ENCODE data around the gene HKDC1.

Gene HKDC1

DNA sequence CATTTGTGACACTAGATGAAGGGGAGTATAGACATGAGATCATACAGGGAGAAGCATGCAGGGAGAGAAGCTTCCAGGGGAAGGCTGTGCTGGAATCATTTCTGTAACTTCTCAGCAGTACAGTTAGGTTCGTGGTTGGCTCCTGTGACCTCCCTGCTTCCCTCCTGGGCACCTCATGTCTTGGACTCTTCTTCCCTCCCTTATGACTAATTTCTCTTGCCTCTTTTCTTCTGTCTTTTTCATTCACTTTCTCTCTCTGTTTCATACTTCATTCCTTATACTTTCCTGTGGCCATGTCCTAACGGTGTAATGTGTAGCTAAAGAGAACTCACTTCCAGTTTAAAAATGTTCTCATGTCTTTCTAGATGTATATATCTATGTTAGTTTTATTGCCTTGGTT, 19.1 kb upstream of the HKDC1 start:
- POLR2A ChIA-PET, result interaction anchor here (0.6 kb wide), 1 partner anchor 11 kb away, joined by 3 read pairs; no protein-coding TSS in a partner anchor
- CTCF ChIA-PET, result interaction anchor here (1.1 kb wide), 1 partner anchor 9 kb away, joined by 3 read pairs; no protein-coding TSS in a partner anchor
- TF ChIP-seq, protein P1, sequence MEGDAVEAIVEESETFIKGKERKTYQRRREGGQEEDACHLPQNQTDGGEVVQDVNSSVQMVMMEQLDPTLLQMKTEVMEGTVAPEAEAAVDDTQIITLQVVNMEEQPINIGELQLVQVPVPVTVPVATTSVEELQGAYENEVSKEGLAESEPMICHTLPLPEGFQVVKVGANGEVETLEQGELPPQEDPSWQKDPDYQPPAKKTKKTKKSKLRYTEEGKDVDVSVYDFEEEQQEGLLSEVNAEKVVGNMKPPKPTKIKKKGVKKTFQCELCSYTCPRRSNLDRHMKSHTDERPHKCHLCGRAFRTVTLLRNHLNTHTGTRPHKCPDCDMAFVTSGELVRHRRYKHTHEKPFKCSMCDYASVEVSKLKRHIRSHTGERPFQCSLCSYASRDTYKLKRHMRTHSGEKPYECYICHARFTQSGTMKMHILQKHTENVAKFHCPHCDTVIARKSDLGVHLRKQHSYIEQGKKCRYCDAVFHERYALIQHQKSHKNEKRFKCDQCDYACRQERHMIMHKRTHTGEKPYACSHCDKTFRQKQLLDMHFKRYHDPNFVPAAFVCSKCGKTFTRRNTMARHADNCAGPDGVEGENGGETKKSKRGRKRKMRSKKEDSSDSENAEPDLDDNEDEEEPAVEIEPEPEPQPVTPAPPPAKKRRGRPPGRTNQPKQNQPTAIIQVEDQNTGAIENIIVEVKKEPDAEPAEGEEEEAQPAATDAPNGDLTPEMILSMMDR (IDR thresholded peaks at IDR 0.05; ENCODE audit: insufficient read depth, low read length, missing control alignments), result no peak
- no peak overlapping the region for H3K4me3 ChIP-seq (ENCODE audit: low read depth, low read length)
- no peak for DNase-seq (ENCODE audit: low read depth, low spot score)

DNA sequence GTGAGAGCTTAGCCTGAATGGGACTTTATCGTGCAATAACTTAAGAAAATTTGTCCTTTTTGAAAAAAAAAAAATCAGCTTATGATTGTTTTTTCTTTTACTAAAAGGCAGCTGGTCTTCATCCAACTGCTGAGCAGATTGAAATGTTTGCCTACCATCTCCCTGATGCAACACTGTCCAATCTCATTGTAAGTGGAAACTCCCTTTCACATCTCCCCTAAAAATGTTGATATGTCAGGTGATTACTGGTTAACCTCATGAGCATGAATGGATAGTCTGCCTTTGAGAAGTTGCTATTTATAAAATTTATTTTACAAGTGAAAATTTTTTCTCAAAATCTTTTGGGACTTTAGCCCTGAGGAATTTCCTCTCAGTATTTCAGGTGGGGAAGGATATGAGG, 17.8 kb upstream of the HKDC1 start:
- no peak for DNase-seq (ENCODE audit: low read depth, low spot score)
- ChIA-PET CTCF (interaction anchor here (0.8 to 0.9 kb wide), 2 partner anchors 14 to 188 kb away, joined by 3 read pairs; no protein-coding TSS in a partner anchor), POLR2A (no interaction called here)

DNA sequence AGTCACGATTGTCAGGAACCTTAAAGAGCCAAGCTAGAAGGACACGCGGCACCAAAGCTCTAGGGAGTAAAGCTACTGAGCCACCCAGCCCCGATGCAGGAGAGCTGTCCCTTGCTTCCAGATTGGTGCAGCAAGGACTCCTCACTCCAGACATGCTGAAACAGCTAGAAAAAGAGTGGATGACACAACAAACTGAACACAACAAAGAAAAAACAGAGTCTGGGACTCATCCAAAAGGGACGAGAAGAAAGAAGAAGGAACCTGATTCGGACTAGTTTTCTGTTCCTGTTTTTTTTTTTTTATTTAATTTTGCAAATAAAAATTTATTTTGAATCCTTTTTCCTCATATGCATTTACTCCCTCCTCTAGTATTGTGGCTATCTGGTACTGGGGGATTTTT, 11.4 kb upstream of the HKDC1 start:
- ChIA-PET POLR2A (no interaction called here), CTCF (no interaction called here)
- TF ChIP-seq, protein P1 (IDR thresholded peaks at IDR 0.05; ENCODE audit: insufficient read depth, low read length, missing control alignments), result no peak
- no peak overlapping the region for H3K4me3 ChIP-seq (ENCODE audit: low read depth, low read length)
- no peak for DNase-seq (ENCODE audit: low read depth, low spot score)

More for the DNA sequence above, 17.8 kb upstream of the HKDC1 start:
- no peak overlapping the region for H3K4me3 ChIP-seq (ENCODE audit: low read depth, low read length)
- TF ChIP-seq, protein P1 (IDR thresholded peaks at IDR 0.05; ENCODE audit: insufficient read depth, low read length, missing control alignments), result no peak

DNA sequence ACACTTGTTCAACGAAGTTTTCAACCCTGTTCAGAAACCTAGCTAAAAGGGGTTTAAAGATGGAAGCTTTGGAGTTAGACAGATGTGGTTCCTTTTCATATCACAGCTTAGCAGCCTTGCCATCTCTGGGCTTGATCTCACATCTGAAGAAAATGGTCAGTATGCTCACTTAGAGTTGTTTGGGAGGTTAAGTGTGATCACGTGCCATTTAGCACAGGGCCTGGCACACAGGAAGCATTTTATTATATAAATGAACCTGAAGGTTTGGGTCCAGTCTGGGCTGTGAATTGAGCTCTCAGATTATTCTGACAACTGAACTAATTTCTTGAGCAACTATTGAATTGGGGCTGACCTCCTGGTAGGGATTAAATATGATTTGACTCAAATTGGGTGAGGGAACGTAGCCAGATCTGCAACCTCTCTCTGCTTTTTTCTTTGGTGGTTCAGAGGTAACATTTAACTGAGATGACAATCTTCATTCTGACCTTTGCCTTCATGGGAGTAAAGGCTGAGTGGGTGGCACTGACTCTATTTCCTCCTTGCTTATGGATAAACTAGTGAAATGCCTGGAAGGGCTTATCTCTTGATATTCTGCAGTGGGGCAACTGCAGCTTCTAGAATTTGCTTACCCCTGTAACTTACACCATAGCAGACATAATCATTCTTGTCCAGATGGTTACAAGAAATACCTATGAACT, 10.2 kb upstream of the HKDC1 start:
- CTCF ChIA-PET, result interaction anchor here (0.7 to 1.3 kb wide), 4 partner anchors 9 to 183 kb away, joined by 3 to 5 read pairs (median 4); no protein-coding TSS in a partner anchor
- TF ChIP-seq, protein P1 (IDR thresholded peaks at IDR 0.05; ENCODE audit: insufficient read depth, low read length, missing control alignments), result no peak
- no peak for DNase-seq (ENCODE audit: low read depth, low spot score)
- POLR2A ChIA-PET, result no interaction called here
- no peak overlapping the region for H3K4me3 ChIP-seq (ENCODE audit: low read depth, low read length)

DNA sequence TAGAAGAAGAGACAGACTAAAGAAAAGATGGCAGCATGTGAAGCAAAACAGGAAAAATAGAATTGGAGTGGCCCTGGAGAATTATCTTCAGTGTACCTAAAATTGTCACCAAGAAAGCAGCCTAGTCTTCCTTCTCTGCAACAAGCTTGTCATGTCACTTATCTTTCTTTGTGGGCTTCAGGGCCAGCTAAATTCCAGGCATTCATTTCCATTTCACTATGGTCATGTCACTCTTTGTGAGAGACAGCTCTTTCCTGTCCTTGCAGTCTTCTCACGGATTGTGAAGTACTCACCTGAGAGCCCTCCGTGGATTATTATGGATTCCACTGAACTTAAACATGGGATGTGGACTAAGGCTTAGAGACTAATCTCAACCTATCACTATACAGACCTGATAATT, 9.0 kb upstream of the HKDC1 start:
- no peak overlapping the region for H3K4me3 ChIP-seq (ENCODE audit: low read depth, low read length)
- DNase-seq (ENCODE audit: low read depth, low spot score), result no peak
- TF ChIP-seq, protein P1 (IDR thresholded peaks at IDR 0.05; ENCODE audit: insufficient read depth, low read length, missing control alignments), result no peak
- ChIA-PET POLR2A (interaction anchor here (0.6 kb wide), 1 partner anchor 62 kb away, joined by 3 read pairs; no protein-coding TSS in a partner anchor), CTCF (interaction anchor here (1.3 kb wide), 1 partner anchor 182 kb away, joined by 4 read pairs; no protein-coding TSS in a partner anchor)

DNA sequence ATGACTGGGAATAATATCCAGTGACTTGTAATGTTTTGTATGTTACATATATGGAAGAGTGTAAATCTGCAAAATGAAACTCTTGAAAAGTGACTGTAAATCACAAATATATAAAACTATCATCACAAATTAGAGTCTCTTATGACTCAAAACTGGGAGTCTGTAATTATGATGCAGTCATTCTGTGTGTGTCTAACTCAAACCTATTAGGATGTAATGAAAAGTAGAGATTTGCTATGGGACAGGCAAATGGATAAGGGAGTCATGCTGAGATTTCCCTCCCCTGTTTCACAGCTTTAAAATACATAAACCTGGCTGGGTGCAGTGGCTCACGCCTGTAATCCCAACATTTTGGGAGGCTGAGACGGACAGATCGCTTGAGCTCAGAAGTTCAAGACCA, 8.6 kb upstream of the HKDC1 start:
- POLR2A ChIA-PET, result no interaction called here
- CTCF ChIA-PET, result interaction anchor here (1.3 kb wide), 1 partner anchor 181 kb away, joined by 4 read pairs; no protein-coding TSS in a partner anchor
- no peak overlapping the region for H3K4me3 ChIP-seq (ENCODE audit: low read depth, low read length)
- DNase-seq (ENCODE audit: low read depth, low spot score), result no peak
- TF ChIP-seq, protein P1 (IDR thresholded peaks at IDR 0.05; ENCODE audit: insufficient read depth, low read length, missing control alignments), result no peak
